Smooth muscle cell (in vitro differentiated cells): ENCODE results near the gene ELAC2. TPM values are rescaled to one million over a fixed set of nuclear protein-coding genes. Genes with fewer than 3 reads are reported as not detected.

ENCODE experiments used
- DNase-seq: peaks from one replicate; lab custom pipeline; 2025; ENCODE audit not compliant: unreplicated experiment; lab: John Stamatoyannopoulos, UW
- H2AFZ ChIP-seq: fragments of 200-600 bp; sonication (generic); 2 replicates; pipeline ENCODE4 v1.6.0; 2016; ENCODE audit warnings: antibody characterized with exemption, low read depth, mild to moderate bottlenecking
- H3F3A ChIP-seq: fragments of 200-600 bp; sonication (generic); 2 replicates; pipeline ENCODE4 v1.6.0; 2017; ENCODE audit warnings: antibody characterized with exemption, low read depth
- H3K27ac ChIP-seq: fragments of 200-600 bp; sonication (generic); 2 replicates; pipeline ENCODE4 v1.5.1; 2016; ENCODE audit warnings: low read depth, mild to moderate bottlenecking
- H3K27me3 ChIP-seq: fragments of 200-600 bp; sonication (generic); 2 replicates; pipeline ENCODE4 v1.6.1; 2016; ENCODE audit warnings: low read depth, mild to moderate bottlenecking
- H3K36me3 ChIP-seq: fragments of 200-600 bp; sonication (generic); 2 replicates; pipeline ENCODE4 v1.5.1; 2016; ENCODE audit warnings: low read depth
- H3K4me1 ChIP-seq: fragments of 200-600 bp; sonication (generic); 2 replicates; pipeline ENCODE4 v1.5.1; 2016; ENCODE audit warnings: low read depth
- H3K4me2 ChIP-seq: fragments of 200-600 bp; sonication (generic); 2 replicates; pipeline ENCODE4 v1.6.0; 2016; ENCODE audit warnings: mild to moderate bottlenecking
- H3K4me3 ChIP-seq: fragments of 200-600 bp; sonication (generic); 2 replicates; pipeline ENCODE4 v1.5.1; 2016; ENCODE audit warnings: mild to moderate bottlenecking
- H3K79me2 ChIP-seq: fragments of 200-600 bp; sonication (generic); 2 replicates; pipeline ENCODE4 v1.6.0; 2016; ENCODE audit warnings: low read depth, mild to moderate bottlenecking
- H3K9ac ChIP-seq: fragments of 200-600 bp; sonication (generic); 2 replicates; pipeline ENCODE4 v1.6.0; 2016; ENCODE audit warnings: low read depth
- H3K9me3 ChIP-seq: fragments of 200-600 bp; sonication (generic); replicated peaks from 2 replicates; pipeline ENCODE4 v1.5.1; 2016; ENCODE audit warnings: low read depth
- H4K20me1 ChIP-seq: fragments of 200-600 bp; sonication (generic); 2 replicates; pipeline ENCODE4 v1.6.0; 2016; ENCODE audit warnings: low read depth
- WGBS: methylation state at CpG from one replicate; pipeline ENCODE4 v1.1.7; 2016; ENCODE audit warnings: low lambda C conversion rate; 5-methylcytosine and 5-hydroxymethylcytosine counted together
- polyA plus RNA-seq: library from polyadenylated mRNA; unstranded; fragments of >200 nt; fragmentation: Nextera tagmentation; extraction: Ambion mirVana; gene quantifications from 2 replicates; pipeline ENCODE4 v1.2.1, GENCODE V29; 2016
- total RNA-seq: library from RNA; depleted of rRNA; stranded (reverse); fragments of >200 nt; gene quantifications from 2 replicates; pipeline ENCODE4 v1.2.3, GENCODE V29; 2014
- TF ChIP-seq, protein P1 (sequence below): fragments of 200-600 bp; sonication (generic); IDR thresholded peaks from 2 replicates; pipeline ENCODE4 v1.5.1; 2017; ENCODE audit warnings: borderline replicate concordance, mild to moderate bottlenecking, antibody characterized with exemption; ENCODE audit not compliant: insufficient read depth, poor library complexity, severe bottlenecking

The ELAC2 gene
- total and polyA plus RNA-seq, 2 experiments from 2014 or later, result 29.4 to 31.1 TPM

GRCh38 chr17:13003454-13003851 is 14.4 kb downstream of the ELAC2 start:
- peaks cover 7% of the 10 kb centered on the region for H4K20me1 ChIP-seq
- no peak overlapping the region for H3K4me2 ChIP-seq
- peaks cover 6% of the 10 kb centered on the region for H3F3A ChIP-seq
- no peak overlapping the region for H3K4me3 ChIP-seq
- H3K9me3 ChIP-seq, result no peaks in the 10 kb centered on the region
- DNase-seq, result no peak
- H3K4me1 ChIP-seq, result no peaks in the 10 kb centered on the region
- H3K36me3 ChIP-seq, result peaks cover 9% of the 10 kb centered on the region
- TF ChIP-seq, protein P1, sequence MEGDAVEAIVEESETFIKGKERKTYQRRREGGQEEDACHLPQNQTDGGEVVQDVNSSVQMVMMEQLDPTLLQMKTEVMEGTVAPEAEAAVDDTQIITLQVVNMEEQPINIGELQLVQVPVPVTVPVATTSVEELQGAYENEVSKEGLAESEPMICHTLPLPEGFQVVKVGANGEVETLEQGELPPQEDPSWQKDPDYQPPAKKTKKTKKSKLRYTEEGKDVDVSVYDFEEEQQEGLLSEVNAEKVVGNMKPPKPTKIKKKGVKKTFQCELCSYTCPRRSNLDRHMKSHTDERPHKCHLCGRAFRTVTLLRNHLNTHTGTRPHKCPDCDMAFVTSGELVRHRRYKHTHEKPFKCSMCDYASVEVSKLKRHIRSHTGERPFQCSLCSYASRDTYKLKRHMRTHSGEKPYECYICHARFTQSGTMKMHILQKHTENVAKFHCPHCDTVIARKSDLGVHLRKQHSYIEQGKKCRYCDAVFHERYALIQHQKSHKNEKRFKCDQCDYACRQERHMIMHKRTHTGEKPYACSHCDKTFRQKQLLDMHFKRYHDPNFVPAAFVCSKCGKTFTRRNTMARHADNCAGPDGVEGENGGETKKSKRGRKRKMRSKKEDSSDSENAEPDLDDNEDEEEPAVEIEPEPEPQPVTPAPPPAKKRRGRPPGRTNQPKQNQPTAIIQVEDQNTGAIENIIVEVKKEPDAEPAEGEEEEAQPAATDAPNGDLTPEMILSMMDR, result no peak
- no peaks in the 10 kb centered on the region for H3K27me3 ChIP-seq
- H2AFZ ChIP-seq, result no peak overlapping the region
- no peak overlapping the region for H3K27ac ChIP-seq
- H3K9ac ChIP-seq, result no peak overlapping the region
- WGBS, result 83% methylated on average over 9 of the region's 9 CpGs
- H3K79me2 ChIP-seq, result no peaks in the 10 kb centered on the region

DNA sequence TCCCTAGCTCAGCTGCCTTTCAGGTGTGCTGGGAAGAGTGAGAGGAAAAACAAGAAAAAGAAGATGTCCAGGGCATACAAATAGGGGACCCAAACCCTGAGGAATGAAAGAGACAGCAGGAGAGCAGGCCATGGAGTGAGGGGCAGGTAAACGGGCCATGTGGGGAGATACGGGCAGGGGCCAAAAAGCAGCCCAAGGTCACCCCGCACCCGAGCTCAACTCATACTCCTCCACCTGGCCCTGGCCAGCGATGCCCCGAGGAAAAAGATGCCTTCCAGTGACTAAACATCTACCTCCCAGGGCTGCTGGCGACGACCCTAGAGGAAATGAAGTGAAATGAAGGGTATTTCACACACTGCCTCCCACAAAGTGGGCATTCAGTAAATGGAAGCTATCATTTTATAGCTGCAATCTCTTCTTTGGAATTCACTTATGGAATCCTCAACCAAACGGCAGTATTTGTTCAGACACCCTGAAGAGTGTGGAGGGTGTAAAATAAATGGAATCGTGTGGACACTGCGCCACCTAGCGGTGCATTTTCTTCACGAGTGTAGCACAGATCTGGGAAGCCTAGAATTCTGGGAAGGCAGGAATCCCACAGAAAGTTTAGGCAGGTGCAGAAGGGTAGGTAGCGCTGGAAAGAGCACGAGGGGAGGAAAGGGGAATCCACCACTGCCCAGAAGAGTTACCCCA is 14.9 kb downstream of the ELAC2 start:
- Histone ChIP-seq H3K4me1 (no peaks in the 10 kb centered on the region), H3K9me3 (no peaks in the 10 kb centered on the region), H4K20me1 (peaks cover 7% of the 10 kb centered on the region), H3F3A (peaks cover 6% of the 10 kb centered on the region), H3K27ac (no peak overlapping the region), H3K4me2 (no peak overlapping the region), H2AFZ (no peak overlapping the region), H3K9ac (no peak overlapping the region), H3K79me2 (no peaks in the 10 kb centered on the region), H3K27me3 (no peaks in the 10 kb centered on the region), H3K4me3 (no peak overlapping the region), H3K36me3 (peaks cover 6% of the 10 kb centered on the region)
- 53% methylated on average over 14 of the region's 15 CpGs for WGBS
- TF ChIP-seq, protein P1, result peak; percentile 91
- DNase-seq, result peak; percentile 30

DNA sequence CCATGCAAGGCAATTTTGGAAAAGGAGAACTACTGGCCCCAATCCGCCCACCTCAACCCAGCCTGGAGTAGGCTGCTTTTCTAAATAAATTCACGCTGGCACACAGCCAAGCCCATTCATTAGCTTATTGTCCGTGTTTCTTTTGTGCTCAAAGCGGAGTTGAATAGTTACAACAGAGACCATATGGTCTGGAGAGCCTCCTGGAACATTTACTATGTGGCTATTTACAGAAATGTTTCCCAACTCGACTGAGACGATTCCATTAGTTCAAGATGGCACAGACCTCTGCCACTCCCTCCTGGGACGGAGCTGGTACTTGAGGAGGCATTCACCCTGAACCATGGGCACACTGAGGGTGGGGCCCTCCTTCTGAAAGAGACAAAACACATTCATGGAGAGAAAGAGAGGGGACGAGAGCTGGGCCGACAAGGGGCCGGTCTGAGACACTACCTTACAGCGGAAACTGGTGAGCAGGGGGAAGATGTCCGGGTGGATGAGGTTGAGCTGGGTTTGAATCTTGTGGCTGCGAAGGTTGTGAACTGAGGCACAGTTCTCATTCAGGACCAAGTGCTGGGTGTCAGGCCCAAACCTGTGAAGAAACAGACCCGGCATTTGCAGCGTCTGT is 15.7 kb downstream of the ELAC2 start:
- Histone ChIP-seq H3K4me3 (no peak overlapping the region), H3K4me2 (no peak overlapping the region), H4K20me1 (peaks cover 7% of the 10 kb centered on the region), H3K79me2 (no peaks in the 10 kb centered on the region), H2AFZ (no peak overlapping the region), H3K9me3 (no peaks in the 10 kb centered on the region), H3F3A (peaks cover 6% of the 10 kb centered on the region), H3K9ac (no peak overlapping the region), H3K27me3 (no peaks in the 10 kb centered on the region), H3K4me1 (no peaks in the 10 kb centered on the region), H3K27ac (no peak overlapping the region), H3K36me3 (peaks cover 6% of the 10 kb centered on the region)
- WGBS, result 94% methylated on average over 15 of the region's 15 CpGs
- DNase-seq, result no peak
- TF ChIP-seq, protein P1, result no peak
